HT1080 (cell line): ENCODE data around the gene TEKTIP1. TPM values are rescaled to one million over a fixed set of nuclear protein-coding genes. Genes with fewer than 3 reads are reported as not detected.

Source experiments
- DNase-seq: peaks from one replicate; pipeline ENCODE4 v3.0.0-alpha.2; 2015; ENCODE audit warnings: low read depth
- total RNA-seq: library from RNA; depleted of rRNA; stranded (reverse); fragments of >200 nt; shearing (Covaris generic); gene quantifications from 2 replicates; pipeline ENCODE4 v1.2.3, GENCODE V29; 2014

The TEKTIP1 gene
- total RNA-seq, 1 experiment from 2014 or later, result not detected

DNA sequence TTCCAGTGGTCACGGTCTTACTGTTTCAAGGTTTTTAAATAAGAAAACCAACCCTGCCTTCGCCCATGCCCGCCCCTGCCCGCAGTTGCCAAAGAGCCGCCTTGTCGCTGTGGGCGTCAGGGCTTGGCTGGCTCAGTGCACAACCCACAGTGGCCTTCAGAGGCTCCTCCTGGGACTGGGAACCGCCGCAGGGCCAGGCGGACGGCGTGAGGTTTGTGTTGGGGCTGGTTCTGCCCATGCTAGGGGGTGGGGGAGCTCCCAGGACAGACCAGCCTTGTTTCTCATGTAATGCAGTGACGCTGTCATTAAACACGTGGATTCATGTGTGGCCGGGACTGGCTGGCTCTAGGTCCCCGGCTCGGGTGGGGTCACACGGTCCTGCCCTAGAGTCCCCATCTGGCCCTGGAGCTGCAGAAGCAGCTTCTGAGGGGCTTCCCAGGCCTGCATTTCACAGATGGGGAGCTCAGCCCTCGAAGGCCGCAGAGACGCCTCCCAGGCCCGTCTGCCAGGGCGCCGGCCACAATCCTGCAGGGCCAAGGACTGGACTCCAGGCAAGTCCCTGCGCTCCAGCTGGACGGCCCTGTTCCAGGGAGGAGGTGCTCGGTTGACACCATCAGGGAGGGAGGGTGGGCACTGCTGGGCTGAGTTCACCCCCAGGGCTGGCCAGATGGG, 2.4 kb upstream of the TEKTIP1 start:
- no peak for DNase-seq

DNA sequence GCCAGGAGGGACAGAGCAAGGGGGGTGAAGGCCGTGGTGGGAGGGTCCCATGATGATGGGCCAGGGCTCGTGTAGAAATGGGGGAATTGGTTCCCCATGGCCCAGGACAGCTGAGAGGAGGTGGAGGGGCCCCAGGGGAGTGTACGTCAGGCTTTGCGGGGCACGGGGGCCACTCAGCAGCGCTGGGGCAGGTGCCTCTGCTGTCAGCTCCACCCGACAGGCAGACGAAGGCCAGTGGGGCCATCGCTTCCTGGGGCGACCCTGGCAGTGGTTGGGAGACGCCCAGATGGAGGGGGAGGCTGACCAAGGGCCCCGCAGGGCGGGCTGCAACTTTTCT, 1.9 kb upstream of the TEKTIP1 start:
- DNase-seq, result no peak

DNA sequence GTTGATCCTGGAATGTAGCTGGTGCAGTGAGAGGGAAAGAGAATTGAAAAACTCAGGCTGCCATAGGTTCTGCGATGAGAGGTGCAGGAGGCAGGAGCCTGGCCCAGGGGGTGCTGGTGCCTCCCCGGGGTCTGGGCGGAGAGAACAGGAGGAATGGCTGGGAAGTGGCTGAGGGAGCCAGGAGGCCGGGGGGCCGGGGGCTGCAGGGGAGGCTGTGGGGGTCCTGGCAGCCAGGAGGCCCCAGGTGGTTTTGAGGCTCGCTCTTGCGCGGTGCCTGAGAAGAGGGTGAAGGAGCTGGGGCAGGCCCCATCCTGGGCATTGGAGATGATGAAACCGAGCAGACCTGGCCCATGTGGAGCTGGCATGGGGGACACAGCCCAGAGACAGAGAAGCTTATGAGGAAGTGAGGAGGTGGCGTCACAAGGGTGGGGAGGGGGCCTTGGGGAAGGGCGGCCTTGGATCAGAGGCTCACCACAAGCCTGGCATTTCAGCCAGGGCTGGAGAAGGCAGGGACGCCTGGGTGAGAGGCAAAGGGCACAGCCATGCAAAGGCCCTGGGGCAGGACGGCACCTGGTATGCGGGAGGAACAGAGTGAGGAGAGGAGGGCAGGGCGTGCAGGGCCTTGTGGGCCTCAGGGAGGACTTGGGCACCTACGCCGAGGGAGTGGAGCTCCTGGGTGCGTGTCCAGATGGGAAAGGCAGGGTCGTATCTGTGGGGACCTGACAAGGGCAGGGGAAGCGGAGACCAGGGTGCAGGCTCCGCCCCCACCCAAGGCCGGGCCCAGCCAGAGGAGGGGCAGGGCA, 1.3 kb upstream of the TEKTIP1 start:
- DNase-seq, result no peak

DNA sequence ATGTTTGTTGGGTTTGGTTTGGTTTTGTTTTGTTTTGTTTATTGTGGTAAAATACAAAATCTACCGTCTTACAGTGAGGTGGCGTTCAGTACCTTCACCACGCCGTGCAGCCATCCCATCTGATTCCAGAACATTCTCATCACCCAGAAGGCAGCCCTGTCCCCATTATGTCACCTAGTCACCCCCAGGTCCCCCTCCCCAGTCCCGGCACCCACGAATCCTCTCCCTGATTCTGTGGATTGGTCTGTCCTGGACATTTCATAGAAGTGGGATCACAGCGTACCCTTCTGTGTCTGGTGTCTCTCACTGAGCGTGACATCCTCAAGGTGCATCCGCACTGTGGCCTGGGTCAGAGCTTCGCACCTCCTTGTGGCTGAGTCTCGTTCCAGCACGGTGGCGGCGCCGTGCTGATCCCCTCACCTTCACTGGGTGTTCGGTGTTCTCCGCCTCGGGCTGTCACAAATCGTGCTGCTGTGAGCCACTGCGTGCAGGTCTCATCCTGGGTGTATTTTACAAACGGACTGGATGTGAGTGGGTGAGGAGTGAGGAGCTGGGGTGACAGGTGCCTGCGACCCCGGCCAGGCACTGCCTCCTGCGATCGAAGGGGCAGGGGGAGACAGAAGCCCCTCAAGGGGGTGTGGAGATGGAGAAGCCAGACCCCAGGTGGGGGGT, 580 bp upstream of the TEKTIP1 start:
- DNase-seq, result no peak

DNA sequence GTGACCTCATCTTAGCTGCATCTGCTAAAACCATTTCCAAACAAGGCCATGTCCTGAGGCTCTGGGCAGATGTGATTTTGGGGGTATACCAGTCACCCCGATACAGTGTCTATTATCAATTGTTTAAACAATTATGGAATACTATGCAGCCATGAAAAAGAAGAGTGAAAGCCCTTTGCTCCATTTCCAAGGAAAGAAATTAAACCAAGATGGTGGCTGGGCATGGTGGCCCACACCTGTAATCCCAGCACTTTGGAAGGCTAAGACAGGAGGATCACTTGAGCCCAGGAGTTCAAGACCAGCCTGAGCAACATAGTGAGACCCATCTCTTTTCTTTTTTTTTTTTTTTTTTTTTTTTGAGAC, 763 bp downstream of the TEKTIP1 start:
- no peak for DNase-seq

DNA sequence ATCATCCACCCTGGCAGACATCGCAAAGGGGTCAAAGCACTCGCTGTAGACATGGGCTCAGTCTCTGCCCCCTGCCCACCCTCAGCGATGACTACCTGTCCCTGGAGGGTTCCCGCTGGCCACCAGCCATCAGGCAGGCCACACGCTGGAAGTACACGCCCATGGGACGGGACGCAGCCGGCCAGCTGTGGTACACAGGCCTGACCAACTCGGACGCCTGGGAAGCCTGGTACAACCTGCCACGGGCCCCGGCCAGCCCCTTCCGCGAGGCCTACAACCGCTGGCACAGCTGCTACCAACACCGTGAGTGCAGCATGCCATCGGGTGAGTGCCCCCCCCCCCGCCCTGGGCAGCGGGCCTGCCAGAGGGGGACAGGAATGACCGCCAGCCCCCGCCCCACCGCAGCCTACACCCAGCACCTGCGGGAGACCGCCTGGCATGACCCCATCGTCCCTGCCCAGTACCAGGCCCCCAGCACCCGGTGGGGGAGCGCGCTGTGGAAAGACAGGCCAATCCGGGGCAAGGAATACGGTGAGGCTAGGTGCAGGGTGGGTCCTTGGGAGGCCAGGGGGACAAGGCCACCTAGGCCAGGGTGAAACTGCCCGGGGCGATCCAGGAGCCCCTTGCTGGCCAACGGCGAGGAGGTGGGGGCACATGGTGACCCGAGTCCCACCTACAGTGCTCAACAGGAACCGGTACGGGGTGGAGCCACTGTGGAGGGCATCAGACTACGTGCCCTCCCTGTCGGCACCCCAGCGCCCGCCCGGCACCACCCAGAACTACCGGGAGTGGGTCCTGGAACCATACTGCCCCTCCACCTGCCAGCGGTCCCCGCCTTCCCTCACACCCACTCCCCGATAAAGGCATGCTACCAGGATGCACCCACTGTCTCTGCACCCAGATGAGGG, 4.4 kb downstream of the TEKTIP1 start:
- no peak for DNase-seq

DNA sequence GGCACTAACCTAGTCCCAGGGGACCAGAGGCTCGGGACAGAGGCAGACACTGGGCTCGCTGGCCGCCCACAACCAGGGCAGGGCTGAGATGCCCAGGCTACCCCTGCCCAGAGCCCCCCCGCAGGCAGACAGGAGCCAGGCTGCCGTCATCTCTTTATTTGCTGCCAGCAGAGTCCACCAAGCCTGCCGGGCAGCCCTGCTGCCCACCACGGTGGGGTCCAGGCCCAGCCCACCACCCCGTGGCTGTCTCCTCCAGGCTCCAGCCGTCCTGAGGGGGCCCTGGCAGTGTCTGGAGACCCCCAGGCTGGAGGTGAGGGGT, 5.0 kb downstream of the TEKTIP1 start:
- no peak for DNase-seq

DNA sequence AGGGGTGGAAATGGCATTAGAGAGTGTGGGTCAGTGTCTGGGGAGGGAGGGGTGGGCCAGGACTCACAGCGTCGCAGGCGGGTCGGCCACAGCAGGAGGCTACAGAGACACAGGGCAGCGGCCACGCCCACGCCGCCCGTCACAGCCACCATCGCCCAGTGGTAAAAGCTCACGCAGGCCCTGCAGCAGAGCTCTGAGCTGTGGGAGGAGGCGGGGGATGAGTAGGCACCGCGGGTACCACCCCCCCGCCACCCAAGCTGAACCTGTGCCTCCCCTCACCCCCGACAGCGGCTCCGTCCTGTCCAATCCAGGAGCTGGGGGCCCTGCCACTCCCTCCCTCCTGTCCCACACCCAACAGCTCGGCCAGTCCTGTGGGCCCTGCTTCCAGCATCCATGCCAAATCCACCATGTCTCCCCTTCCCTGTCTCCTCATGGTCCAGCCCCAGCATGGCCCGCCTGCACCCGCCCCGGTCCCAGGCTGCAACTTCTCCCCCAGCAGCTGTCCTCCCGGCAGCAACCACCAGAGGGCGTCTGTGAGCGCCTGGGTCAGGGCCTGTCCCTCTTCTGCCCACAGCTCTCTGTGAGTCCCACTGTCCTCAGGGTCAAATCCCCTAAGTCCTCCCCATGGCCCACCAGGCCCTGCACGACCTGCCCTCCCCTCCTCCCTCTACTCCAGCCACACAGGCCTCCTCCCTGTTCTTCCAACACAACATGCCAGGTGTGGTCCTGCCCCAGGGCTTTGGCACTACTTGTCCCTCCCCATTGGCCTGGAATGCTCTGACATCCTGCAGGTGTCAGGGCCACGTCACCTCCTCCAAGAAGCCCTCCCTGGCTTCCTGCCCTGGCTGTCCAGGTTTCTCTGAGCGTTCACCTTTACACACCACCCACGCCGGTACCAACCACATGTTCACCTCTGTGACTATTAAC, 6.0 kb downstream of the TEKTIP1 start:
- peak; percentile 65 for DNase-seq

DNA sequence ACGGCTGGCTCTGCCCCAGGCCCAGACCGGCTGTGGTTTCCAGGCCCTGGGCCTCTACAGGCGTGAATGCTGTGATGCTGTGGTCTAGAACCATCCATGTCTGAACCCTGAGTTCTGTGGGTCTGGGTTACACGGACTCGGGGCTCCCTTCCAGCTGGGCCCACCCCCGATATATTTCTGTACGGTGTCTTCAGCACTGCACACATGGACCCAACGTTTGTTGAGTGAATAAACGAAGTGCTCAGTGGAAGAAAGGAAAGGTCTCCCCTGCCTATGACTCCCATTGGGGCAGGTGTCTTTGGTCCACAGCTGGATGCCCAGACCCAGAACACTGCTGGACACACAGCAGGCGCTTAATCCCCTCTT, 6.7 kb downstream of the TEKTIP1 start:
- DNase-seq, result no peak

DNA sequence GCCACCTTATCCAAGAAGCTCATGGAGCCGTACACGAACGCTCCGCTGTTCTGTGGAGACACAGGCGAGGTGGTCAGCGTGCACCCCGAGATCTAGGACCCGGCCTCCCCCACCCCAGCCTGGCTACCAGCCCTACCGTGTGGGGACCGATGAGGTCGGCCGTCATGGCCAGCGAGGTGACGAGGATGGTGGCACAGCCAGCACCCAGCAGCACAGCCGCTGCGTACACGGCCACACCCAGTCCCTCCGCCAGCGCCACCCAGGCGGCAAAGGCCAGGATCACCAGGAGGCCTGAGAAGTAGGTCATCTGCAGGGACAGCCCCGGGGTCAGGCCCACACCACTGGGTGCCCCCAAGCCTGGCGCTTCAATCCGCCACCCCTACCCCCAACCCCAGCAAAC, 7.1 kb downstream of the TEKTIP1 start:
- no peak for DNase-seq

DNA sequence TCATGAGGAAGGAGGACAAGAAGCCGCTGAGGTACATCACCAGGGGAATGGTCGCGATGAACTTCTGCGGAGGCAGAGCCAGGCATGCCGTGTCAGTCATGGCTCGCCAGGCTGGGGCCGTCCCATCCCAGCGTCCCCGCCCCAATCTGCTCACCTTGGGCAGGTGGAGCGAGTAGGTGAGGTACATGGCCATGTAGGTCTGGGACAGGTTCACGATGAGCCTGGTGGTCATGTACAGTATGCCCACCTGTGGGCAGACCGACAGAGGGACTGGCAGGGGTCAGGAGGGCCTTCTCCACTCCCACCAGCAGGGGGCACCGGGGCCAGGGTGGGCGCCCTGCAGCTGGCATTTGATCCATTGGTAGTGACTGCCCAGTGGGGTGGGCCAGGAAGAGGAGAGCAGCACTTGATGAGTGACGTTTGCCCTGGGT, 8.3 kb downstream of the TEKTIP1 start:
- DNase-seq, result no peak

DNA sequence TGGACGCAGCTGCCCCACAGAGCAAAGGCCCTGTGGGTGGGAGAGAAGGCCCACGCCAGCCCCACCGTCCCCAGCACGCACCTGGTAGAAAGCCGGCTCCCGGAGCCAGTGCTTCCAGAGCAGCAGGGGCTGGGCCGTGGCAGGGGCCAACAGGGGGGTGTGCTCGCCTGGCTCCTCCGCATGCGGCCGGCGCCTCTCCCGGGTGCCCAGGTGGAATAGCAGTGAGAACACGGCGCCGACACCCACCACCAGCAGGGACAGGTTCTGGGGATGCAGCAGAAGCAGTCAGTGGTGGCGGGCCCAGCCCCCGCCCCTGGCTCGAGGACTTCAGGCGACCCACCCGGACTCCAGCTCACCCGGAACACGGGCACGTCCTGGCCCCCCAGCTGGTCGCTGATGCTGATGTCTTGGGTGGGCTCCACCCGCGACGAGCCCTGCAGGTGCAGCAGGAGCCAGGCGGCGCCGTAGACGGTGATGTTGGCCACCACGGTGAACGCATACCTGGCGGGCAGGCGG, 8.9 kb downstream of the TEKTIP1 start:
- no peak for DNase-seq

DNA sequence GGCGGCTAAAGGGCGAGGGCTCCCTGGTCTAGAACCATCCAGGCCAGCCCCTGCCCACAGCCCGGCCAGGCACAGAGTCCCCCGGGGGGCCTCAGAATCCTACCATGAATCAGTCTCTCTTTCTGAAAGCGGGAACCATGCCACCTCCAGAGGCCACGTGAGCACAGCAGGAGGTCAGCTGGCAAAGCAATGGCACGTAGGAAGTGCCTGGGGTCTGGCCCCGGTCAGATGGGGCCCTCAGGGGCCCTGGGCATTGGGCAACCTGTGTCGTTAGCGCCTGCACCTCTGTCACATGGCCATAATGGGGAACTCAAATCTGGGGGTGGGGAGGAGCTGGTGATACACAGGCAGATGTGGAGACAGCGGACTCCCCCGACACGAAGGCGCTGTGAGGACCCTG, 9.6 kb downstream of the TEKTIP1 start:
- DNase-seq, result no peak

DNA sequence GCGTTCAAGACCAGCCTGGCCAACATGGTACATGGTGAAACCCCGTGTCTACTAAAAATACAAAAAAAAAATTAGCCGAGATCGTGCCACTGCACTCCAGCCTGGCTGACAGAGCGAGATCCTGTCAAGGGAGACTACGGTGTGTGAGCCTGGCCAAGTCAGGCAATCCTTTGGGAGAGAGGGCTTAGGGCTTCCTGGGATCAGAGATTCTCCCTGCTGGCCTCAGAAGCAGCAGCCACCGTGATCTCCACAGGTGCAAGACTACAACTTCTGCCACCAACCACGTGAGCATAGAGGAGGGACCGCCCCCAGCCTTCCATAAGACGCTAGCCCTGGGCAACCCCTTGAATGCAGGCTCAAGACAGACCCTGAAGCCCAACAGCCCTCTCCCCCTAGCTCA, 10.8 kb downstream of the TEKTIP1 start:
- no peak for DNase-seq

DNA sequence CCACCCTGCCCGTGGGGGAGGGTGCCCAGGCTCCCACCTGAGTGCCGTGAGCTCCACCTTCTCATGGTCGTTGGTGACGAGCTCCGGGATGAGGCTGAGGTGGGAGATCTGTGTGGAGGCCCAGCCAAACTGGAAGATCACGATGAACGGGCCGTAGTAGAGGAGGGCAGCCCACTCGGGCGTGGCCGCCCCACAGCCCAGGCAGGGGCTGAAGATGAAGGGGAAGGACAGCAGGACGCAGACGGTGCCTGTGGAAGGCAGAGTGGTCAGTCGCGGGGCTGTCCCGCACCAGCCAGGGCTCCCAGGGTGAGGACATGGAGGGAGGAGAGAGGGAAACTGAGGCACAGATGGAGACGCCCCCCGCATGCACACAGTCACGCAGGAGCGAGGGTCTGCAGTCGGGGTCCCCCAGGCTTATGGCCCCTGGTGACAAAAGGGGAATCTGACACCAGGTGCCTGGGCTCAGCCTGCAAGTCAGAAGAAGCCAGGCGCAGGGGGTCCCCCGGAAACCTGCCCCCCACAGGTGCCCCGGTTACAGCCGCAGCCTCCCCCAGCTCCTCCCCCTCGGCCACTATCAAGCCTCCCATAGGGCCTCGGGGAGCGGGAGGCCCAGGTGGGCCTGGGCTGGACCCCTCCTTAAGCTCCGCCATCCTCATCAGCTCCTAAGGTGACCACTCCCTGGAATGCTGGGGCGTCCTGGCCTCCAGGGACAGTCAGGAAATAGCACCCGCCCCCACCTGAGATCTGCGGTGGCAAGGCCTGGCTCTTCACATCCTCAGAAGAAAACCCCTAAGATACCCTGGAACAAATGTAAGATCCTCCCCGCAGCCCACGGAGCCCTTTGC, 12.2 kb downstream of the TEKTIP1 start:
- DNase-seq, result no peak

DNA sequence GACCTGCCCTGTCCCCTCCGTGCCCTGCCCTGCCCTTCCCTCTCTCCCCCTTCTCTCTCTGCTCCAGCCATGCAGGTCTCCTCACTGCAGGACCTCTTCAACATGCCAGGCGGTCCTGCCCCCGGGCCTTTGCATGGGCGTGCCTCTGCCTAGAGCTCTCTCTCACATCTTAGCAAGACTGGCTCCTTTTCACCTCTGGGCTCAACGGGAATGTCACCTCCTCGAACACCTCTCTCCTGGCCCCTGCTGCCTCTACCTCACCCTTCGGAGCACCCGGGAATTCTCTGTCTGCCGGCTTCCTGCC, 12.8 kb downstream of the TEKTIP1 start:
- DNase-seq, result no peak

DNA sequence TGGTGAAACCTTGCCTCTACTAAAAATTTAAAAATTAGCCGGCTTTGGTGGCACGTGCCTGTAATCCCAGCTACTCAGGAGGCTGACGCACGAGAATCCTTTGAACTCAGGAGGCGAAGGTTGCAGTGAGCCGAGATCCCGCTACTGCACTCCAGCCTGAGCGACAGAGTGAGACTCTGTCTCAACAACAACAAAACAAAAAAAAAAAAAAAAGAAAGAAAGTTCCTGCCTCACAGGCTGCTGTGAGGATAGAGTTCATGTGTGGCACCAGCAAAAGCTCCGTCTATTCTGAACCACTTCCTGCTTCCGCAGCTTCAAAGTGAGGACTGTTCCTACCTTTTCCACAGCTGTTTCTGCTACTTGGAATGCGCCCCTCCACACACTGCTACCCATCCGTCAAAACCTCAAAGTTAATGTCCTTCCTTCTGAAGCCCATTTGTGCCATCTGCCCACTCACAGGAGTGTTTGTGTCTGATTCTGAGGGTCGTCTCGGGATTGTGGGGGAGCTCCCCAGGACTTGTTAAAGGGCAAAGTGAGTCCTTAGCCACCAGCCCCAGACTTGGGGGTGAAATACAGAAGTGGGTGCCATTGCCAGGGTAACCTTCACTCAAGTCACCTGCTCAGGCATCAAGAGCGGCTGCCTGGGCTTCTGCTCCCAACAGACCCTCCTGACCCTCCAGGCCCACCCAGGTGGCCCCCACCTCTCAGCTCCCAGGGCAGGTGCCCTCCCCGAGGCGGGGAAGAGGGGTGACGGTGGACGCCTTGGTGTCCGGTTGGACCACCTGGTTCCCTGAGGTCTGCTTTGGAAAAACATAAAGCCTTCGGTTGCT, 15.5 kb downstream of the TEKTIP1 start:
- DNase-seq, result no peak

DNA sequence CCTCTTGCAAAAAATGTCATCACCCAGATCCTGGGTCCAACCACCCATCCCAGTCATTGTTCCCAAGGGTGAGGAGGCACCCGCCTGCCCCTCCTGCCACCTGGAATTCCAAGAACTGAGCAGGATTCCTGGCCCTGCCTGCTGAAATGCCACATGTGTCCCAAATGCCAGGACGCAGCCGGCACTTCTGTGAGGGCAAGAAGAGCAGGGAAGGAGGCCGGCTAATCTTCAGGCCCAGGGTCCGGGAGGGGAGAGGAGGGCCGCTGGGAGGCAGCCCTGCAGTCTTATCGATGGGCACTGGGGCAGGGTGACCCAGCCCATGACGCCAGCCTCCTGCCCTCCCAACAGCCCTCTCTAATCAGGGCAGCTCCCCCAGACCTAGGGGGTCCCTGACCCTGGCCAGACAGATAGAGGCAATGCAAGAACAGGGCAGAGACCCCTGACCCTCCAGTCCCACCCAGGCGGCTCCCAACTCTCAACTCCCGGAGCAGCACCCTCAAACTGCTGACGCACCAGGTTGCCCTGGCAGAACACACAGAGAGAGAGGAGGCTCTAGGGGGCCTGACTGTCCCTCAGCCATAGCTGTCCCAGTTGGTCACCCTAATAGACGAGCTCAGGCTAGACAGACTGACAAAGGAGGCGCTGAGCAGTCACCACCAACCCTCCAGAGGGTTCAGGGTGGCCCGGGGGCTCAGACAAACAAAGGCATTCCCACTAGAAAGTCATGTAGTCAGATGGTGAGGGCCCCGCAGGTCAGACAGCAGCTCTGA, 16.9 kb downstream of the TEKTIP1 start:
- no peak for DNase-seq
